GM12878 (cell line): Measurements from ENCODE around the gene EDN2. TPM values are rescaled to one million over a fixed set of nuclear protein-coding genes. Genes with fewer than 3 reads are reported as not detected.

Source experiments
- ATAC-seq: fragments of 200-7000 bp; cut with Tn5 transposase; 3 replicates; pipeline ENCODE4 v1.9.1; 2020; ENCODE audit warnings: mild to moderate bottlenecking, moderate library complexity
- BruUV-seq: library from RNA; stranded (reverse); fragments of 400-500 nt; replicated peaks from 2 replicates; lab custom pipeline; 2021; lab: Mats Ljungman, UMichigan
- CTCF ChIA-PET: fragments of 300-600 bp; sonication (Branson Sonifier 250); formaldehyde crosslinking; extraction: SDS; loops from one replicate; lab custom pipeline; 2021; ENCODE audit warnings: inconsistent platforms; lab: Yijun Ruan, JAX
- POLR2A ChIA-PET: fragments of 350-600 bp; formaldehyde crosslinking; extraction: SDS; loops from one replicate; lab custom pipeline; 2021; ENCODE audit warnings: inconsistent platforms; lab: Charles Lee
- RAD21 ChIA-PET: fragments of 300-600 bp; sonication (Branson Sonifier 250); formaldehyde crosslinking; loops from one replicate; lab custom pipeline; 2023; ENCODE audit warnings: antibody characterized with exemption; ENCODE audit not compliant: unreplicated experiment; lab: Charles Lee
- SMC1A ChIA-PET: fragments of 300-600 bp; sonication (Branson Sonifier 250); formaldehyde crosslinking; loops from one replicate; lab custom pipeline; 2023; ENCODE audit not compliant: unreplicated experiment, uncharacterized antibody; lab: Charles Lee
- DNase-seq: peaks from one replicate; pipeline ENCODE4 v3.0.0-alpha.2; 2011; ENCODE audit warnings: low read depth, low spot score
- FAIRE-seq: peaks from 3 replicates; lab custom pipeline; 2011; peaks lifted over from hg19 to GRCh38; lab: Jason Lieb, UNC
- H2AFZ ChIP-seq: 2 replicates; pipeline ENCODE4 v1.6.0; 2011; ENCODE audit warnings: low read depth, low read length, control low read depth; ENCODE audit not compliant: control insufficient read depth
- H3K27ac ChIP-seq: 2 replicates; pipeline ENCODE4 v1.5.1; 2011; ENCODE audit warnings: control low read depth; ENCODE audit not compliant: control insufficient read depth, insufficient read depth
- H3K27me3 ChIP-seq, 2 experiments: replicated peaks in 1 of 2; 2 replicates each; pipeline versions ENCODE4 v1.6.0 to v1.6.1; 2011; ENCODE audit warnings: low read length in 1 of 2; ENCODE audit not compliant: control insufficient read depth in 2 of 2, insufficient read depth in 2 of 2
- H3K36me3 ChIP-seq, 2 experiments: 2 replicates each; pipeline ENCODE4 v1.5.1; 2011; ENCODE audit warnings: low read length in 1 of 2; ENCODE audit not compliant: control insufficient read depth in 2 of 2, insufficient read depth in 2 of 2
- H3K4me1 ChIP-seq: 2 replicates; pipeline ENCODE4 v1.6.1; 2011; ENCODE audit warnings: mild to moderate bottlenecking, low read length, moderate library complexity, mixed read lengths; ENCODE audit not compliant: control insufficient read depth, insufficient read depth
- H3K4me2 ChIP-seq: 2 replicates; pipeline ENCODE4 v1.6.0; 2011; ENCODE audit warnings: control low read depth; ENCODE audit not compliant: control insufficient read depth, insufficient read depth
- H3K4me3 ChIP-seq: fragments of 200-600 bp; sonication (generic); 2 replicates; pipeline ENCODE4 v1.5.1; 2016
- H3K79me2 ChIP-seq: 2 replicates; pipeline ENCODE4 v1.6.0; 2011; ENCODE audit warnings: low read length; ENCODE audit not compliant: control insufficient read depth, insufficient read depth
- H3K9ac ChIP-seq: 2 replicates; pipeline ENCODE4 v1.8.0; 2011; ENCODE audit warnings: low read length, control low read depth, mixed read lengths; ENCODE audit not compliant: control insufficient read depth, insufficient read depth
- H3K9me3 ChIP-seq: replicated peaks from 3 replicates; pipeline ENCODE4 v1.5.1; 2011; ENCODE audit warnings: mild to moderate bottlenecking, low read length; ENCODE audit not compliant: control insufficient read depth, insufficient read depth
- H4K20me1 ChIP-seq: 2 replicates; pipeline ENCODE4 v1.6.0; 2011; ENCODE audit not compliant: control insufficient read depth, insufficient read depth
- ATF7 ChIP-seq: fragments of 450-650 bp; IDR thresholded peaks from 2 replicates; pipeline ENCODE4 v1.6.1; 2016; ENCODE audit warnings: low read depth, mild to moderate bottlenecking
- HDAC2 ChIP-seq: fragments of 200-600 bp; sonication (generic); IDR thresholded peaks from 2 replicates; pipeline ENCODE4 v1.6.1; 2017
- JUND ChIP-seq: IDR thresholded peaks from 2 replicates; pipeline ENCODE4 v1.6.1; 2012; ENCODE audit warnings: low read depth, mild to moderate bottlenecking, low read length, improper control_type of control experiment, moderate library complexity
- MTA3 ChIP-seq: IDR thresholded peaks from 2 replicates; pipeline ENCODE4 v1.6.1; 2012; ENCODE audit warnings: low read length, inconsistent platforms, borderline replicate concordance
- NFXL1 ChIP-seq: fragments of 450-650 bp; IDR thresholded peaks from 2 replicates; pipeline ENCODE4 v1.6.1; 2017; ENCODE audit warnings: antibody characterized with exemption, mild to moderate bottlenecking, borderline replicate concordance
- RB1 ChIP-seq: fragments of 450-650 bp; formaldehyde crosslinking; IDR thresholded peaks from 2 replicates; pipeline ENCODE4 v1.6.1; 2017; ENCODE audit warnings: mild to moderate bottlenecking, borderline replicate concordance
- RUNX3 ChIP-seq: IDR thresholded peaks from 2 replicates; pipeline ENCODE4 v1.6.1; 2012; ENCODE audit warnings: low read length, inconsistent platforms
- ZNF622 ChIP-seq: fragments of 450-650 bp; IDR thresholded peaks from 2 replicates; pipeline ENCODE4 v1.6.1; 2017; ENCODE audit warnings: mild to moderate bottlenecking, inconsistent platforms
- ZZZ3 ChIP-seq: IDR thresholded peaks from 2 replicates; pipeline ENCODE4 v1.6.1; 2011; ENCODE audit warnings: low read depth; ENCODE audit not compliant: control insufficient read depth, insufficient read length
- WGBS: methylation state at CpG from one replicate; pipeline ENCODE4 v1.1.6; 2016; ENCODE audit warnings: low lambda C conversion rate; ENCODE audit not compliant: insufficient replicate concordance, insufficient coverage; ENCODE audit errors: missing lambda C conversion rate; 5-methylcytosine and 5-hydroxymethylcytosine counted together
- in situ Hi-C: fragments of 300-500 bp; cut with MboI; formaldehyde crosslinking; loops from 9 replicates; pipeline ENCODE4 v1.14.3; 2018; ENCODE audit warnings: mixed read lengths
- intact Hi-C: fragments of 100-400 bp; cut with micrococcal nuclease; formaldehyde crosslinking; loops from one replicate; pipeline ENCODE4 v1.14.2; 2022; ENCODE audit not compliant: unreplicated experiment
- polyA plus RNA-seq, 11 experiments: library from polyadenylated mRNA; depleted of rRNA in 4 of 11; unstranded in 6 of 11; stranded (reverse) in 5 of 11; fragments of >200 nt; fragmentation: Nextera tagmentation in 4 of 11; fragmentation: Illumina TruSeq in 1 of 11; extraction: Ambion mirVana in 4 of 11; extraction: Trizol in 1 of 11; gene quantifications; 1 replicate in 1 of 11; 2 replicates in 10 of 11; pipeline versions ENCODE4 v1.2.1 to v1.2.3, GENCODE V29; 2011 to 2016; ENCODE audit warnings: inconsistent platforms in 2 of 11, missing spikeins in 2 of 11, low read depth in 1 of 11
- total RNA-seq, 4 experiments: library from RNA; depleted of rRNA in 3 of 4; stranded (reverse); fragments of >200 nt in 3 of 4; fragmentation: Illumina TruSeq in 1 of 4; extraction: Trizol in 1 of 4; gene quantifications; 2 replicates each; pipeline versions ENCODE4 v1.2.1 to v1.2.3, GENCODE V29; 2013 to 2021
- TF ChIP-seq, protein P1 (sequence below): fragments of 450-650 bp; IDR thresholded peaks from 2 replicates; pipeline ENCODE4 v1.6.1; 2017; ENCODE audit warnings: borderline replicate concordance
- TF ChIP-seq, protein P2 (sequence below): fragments of 450-650 bp; IDR thresholded peaks from 2 replicates; pipeline ENCODE4 v1.6.1; 2017; ENCODE audit warnings: antibody characterized with exemption, mild to moderate bottlenecking, moderate library complexity
- TF ChIP-seq, protein P3 (sequence below): fragments of 450-650 bp; IDR thresholded peaks from 2 replicates; pipeline ENCODE4 v1.6.1; 2016; ENCODE audit warnings: mild to moderate bottlenecking

Gene EDN2
- total and polyA plus RNA-seq, 10 of the 15 experiments (the other 5 are each of a cell fraction or from before 2014, with no cell fraction given) = 0.11 to 1.5 (median 0.43) TPM; not detected in 1

DNA sequence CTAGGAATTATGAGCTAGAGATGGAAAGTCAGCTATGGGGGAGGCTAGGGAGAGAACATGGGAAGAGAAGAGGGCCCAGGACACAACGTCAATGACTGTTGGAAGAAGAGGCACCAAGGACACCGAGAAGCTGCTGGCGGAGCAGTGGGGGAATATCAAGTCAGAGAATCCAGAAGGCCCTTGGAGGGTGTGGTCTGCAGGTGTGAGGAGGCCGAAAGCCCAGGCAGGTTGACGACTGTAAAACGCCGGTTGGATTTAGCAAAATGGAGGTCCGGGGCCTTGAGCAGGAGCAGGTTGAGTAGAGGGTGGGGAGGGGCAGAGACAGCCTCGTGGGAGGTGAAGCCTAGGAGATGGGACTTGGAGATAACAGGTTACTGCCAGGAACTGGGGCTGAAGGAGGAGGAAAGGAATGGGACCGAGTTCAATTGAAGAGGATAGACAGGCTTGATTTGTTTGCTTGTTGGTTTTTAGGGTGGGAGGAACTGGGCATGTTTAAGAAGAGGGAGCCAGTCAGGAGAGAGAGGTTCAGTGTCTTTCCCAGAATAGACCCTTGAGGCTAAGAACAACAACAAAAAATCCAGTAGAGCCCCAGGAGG, 35.1 kb downstream of the EDN2 start:
- ChIA-PET CTCF (interaction anchor here (1.3 kb wide), 1 partner anchor 17 kb away, joined by 4 read pairs; no protein-coding TSS in a partner anchor), SMC1A (no interaction called here), POLR2A (no interaction called here), RAD21 (interaction anchor here (1.0 kb wide), 1 partner anchor 32 kb away, joined by 3 read pairs; no protein-coding TSS in a partner anchor)
- Histone ChIP-seq H3K27ac (no peak overlapping the region), H2AFZ (no peak overlapping the region), H3K4me2 (no peak overlapping the region), H3K4me3 (no peak overlapping the region), H3K27me3 (peaks cover 0 to 2% of the 10 kb centered on the region in 2 experiments; a peak in 3 of 4 replicates), H3K9ac (no peak overlapping the region), H3K36me3 (no peaks in the 10 kb centered on the region), H3K4me1 (no peaks in the 10 kb centered on the region), H4K20me1 (no peaks in the 10 kb centered on the region), H3K79me2 (no peaks in the 10 kb centered on the region), H3K9me3 (peaks cover 7% of the 10 kb centered on the region; the same call in 2 of the 3 replicates)
- in situ Hi-C loops = no loop called here
- FAIRE-seq = no peak
- WGBS = 31% methylated on average over 10 of the region's 10 CpGs
- TF ChIP-seq ZZZ3 = no peak
- TF ChIP-seq JUND = no peak
- TF ChIP-seq RB1 = no peak
- TF ChIP-seq, protein P1, sequence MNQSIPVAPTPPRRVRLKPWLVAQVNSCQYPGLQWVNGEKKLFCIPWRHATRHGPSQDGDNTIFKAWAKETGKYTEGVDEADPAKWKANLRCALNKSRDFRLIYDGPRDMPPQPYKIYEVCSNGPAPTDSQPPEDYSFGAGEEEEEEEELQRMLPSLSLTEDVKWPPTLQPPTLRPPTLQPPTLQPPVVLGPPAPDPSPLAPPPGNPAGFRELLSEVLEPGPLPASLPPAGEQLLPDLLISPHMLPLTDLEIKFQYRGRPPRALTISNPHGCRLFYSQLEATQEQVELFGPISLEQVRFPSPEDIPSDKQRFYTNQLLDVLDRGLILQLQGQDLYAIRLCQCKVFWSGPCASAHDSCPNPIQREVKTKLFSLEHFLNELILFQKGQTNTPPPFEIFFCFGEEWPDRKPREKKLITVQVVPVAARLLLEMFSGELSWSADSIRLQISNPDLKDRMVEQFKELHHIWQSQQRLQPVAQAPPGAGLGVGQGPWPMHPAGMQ = no peak
- TF ChIP-seq RUNX3 = no peak
- TF ChIP-seq, protein P2, sequence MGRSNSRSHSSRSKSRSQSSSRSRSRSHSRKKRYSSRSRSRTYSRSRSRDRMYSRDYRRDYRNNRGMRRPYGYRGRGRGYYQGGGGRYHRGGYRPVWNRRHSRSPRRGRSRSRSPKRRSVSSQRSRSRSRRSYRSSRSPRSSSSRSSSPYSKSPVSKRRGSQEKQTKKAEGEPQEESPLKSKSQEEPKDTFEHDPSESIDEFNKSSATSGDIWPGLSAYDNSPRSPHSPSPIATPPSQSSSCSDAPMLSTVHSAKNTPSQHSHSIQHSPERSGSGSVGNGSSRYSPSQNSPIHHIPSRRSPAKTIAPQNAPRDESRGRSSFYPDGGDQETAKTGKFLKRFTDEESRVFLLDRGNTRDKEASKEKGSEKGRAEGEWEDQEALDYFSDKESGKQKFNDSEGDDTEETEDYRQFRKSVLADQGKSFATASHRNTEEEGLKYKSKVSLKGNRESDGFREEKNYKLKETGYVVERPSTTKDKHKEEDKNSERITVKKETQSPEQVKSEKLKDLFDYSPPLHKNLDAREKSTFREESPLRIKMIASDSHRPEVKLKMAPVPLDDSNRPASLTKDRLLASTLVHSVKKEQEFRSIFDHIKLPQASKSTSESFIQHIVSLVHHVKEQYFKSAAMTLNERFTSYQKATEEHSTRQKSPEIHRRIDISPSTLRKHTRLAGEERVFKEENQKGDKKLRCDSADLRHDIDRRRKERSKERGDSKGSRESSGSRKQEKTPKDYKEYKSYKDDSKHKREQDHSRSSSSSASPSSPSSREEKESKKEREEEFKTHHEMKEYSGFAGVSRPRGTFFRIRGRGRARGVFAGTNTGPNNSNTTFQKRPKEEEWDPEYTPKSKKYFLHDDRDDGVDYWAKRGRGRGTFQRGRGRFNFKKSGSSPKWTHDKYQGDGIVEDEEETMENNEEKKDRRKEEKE = no peak
- no peak for TF ChIP-seq ATF7
- no peak for TF ChIP-seq MTA3
- no peak for TF ChIP-seq HDAC2
- no peak for TF ChIP-seq ZNF622
- TF ChIP-seq, protein P3, sequence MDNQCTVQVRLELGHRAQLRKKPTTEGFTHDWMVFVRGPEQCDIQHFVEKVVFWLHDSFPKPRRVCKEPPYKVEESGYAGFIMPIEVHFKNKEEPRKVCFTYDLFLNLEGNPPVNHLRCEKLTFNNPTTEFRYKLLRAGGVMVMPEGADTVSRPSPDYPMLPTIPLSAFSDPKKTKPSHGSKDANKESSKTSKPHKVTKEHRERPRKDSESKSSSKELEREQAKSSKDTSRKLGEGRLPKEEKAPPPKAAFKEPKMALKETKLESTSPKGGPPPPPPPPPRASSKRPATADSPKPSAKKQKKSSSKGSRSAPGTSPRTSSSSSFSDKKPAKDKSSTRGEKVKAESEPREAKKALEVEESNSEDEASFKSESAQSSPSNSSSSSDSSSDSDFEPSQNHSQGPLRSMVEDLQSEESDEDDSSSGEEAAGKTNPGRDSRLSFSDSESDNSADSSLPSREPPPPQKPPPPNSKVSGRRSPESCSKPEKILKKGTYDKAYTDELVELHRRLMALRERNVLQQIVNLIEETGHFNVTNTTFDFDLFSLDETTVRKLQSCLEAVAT = no peak
- no peak for TF ChIP-seq NFXL1
- ATAC-seq = no peak
- BruUV-seq = no TSS peak
- intact Hi-C loops = no loop called here
- no peak for DNase-seq
